ENCODE measurements around the gene RABGAP1L. TPM values are rescaled to one million over a fixed set of nuclear protein-coding genes. Genes with fewer than 3 reads are reported as not detected.

RABGAP1L gene
- total and polyA plus RNA-seq, 4 donors = 4.8 to 53.5 (median 18.8) TPM

DNA sequence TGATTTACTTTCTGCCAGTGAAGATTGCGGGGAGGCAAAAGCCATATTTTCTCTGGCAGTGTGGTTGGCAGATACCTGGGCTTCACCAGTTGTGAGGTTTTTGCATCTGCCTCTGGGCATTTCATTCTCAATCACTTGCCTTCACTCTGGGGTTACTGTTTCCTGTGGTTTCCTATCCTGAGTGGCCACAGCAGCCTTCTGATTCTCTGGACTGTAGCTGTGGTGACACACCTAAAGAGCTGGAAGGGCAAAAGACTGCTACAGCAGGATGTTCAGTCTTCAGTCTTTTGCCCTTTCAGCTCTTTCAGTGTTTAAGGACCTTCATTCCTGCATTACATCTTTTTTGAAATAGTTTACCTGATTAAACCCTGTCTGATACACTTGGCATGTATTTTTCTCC is 237.9 kb downstream of the RABGAP1L start:
- no peak for DNase-seq (ENCODE audit: low spot score)
- no peak for TF ChIP-seq JUND (IDR thresholded peaks at IDR 0.05)
- TF ChIP-seq HNF4A (conservative IDR thresholded peaks at IDR 0.05) = no peak
- TF ChIP-seq SP1 (IDR thresholded peaks at IDR 0.05) = no peak
- TF ChIP-seq FOXA1 (IDR thresholded peaks at IDR 0.05) = no peak
- Histone ChIP-seq H3K4me1 (ENCODE audit: control insufficient read depth in 4 of 4, insufficient read depth in 4 of 4, low read length in 3 of 4) (no peaks in the 10 kb centered on the region), H3K36me3 (ENCODE audit: control insufficient read depth in 4 of 4, insufficient read depth in 3 of 4, low read depth in 1 of 4, low read length in 3 of 4) (peaks cover 0 to 2% (median 0%) of the 10 kb centered on the region in 4 donors), H3K9me3 (ENCODE audit: control insufficient read depth in 4 of 4, low read length in 3 of 4) (no peaks in the 10 kb centered on the region), H3K27ac (ENCODE audit: low read depth in 1 of 2, low read length in 2 of 2) (no peak overlapping the region), H3K9ac (ENCODE audit: low read depth in 1 of 2, low read length in 2 of 2) (no peak overlapping the region), H3K4me3 (ENCODE audit: low read depth in 1 of 3, low read length in 3 of 3) (no peak overlapping the region), H3K27me3 (ENCODE audit: control insufficient read depth in 4 of 4, insufficient read depth in 4 of 4, low read length in 3 of 4) (no peaks in the 10 kb centered on the region)
- 97% methylated on average over 1 of the region's 1 CpG for WGBS

DNA sequence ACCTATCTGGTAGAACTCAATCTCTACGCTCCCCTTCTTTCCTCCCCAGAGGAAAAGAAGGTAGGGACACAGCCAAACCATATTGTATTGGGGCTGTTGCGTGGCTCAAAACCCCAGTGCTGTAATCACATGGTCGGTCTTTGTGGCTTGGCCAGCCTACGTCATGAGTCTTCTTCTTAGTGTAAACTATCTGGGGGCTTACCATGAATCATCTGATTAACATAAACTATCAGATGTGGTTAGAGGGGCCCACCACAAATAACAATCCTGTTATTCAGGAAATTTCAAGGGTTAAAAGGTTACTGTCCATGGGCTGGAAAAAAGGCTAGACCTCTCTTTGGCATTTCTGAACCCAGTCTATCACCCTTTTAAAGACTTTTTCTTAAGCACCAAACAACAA is 238.9 kb downstream of the RABGAP1L start:
- Histone ChIP-seq H3K9me3 (ENCODE audit: control insufficient read depth in 4 of 4, low read length in 3 of 4) (no peaks in the 10 kb centered on the region), H3K4me3 (ENCODE audit: low read depth in 1 of 3, low read length in 3 of 3) (no peak overlapping the region), H3K9ac (ENCODE audit: low read depth in 1 of 2, low read length in 2 of 2) (no peak overlapping the region), H3K27ac (ENCODE audit: low read depth in 1 of 2, low read length in 2 of 2) (no peak overlapping the region), H3K36me3 (ENCODE audit: control insufficient read depth in 4 of 4, insufficient read depth in 3 of 4, low read depth in 1 of 4, low read length in 3 of 4) (peaks cover 0 to 2% (median 0%) of the 10 kb centered on the region in 4 donors), H3K27me3 (ENCODE audit: control insufficient read depth in 4 of 4, insufficient read depth in 4 of 4, low read length in 3 of 4) (no peaks in the 10 kb centered on the region), H3K4me1 (ENCODE audit: control insufficient read depth in 4 of 4, insufficient read depth in 4 of 4, low read length in 3 of 4) (no peaks in the 10 kb centered on the region)
- whole genome bisulfite sequencing = 94% methylated on average over 4 of the region's 4 CpGs
- TF ChIP-seq EGR1 (IDR thresholded peaks at IDR 0.05; ENCODE audit: low read depth in 2 of 2) (no peak), SP1 (IDR thresholded peaks at IDR 0.05) (no peak), HNF4G (IDR thresholded peaks at IDR 0.05) (no peak), TAF1 (conservative IDR thresholded peaks at IDR 0.05) (no peak), FOXA1 (IDR thresholded peaks at IDR 0.05) (no peak), RXRA (IDR thresholded peaks at IDR 0.05) (no peak), JUND (IDR thresholded peaks at IDR 0.05) (no peak), YY1 (IDR thresholded peaks at IDR 0.05) (no peak), RAD21 (IDR thresholded peaks at IDR 0.05) (no peak), GABPA (IDR thresholded peaks at IDR 0.05 in 1 of 2, conservative IDR thresholded peaks at IDR 0.05 in 1 of 2) (no peak), FOXA2 (IDR thresholded peaks at IDR 0.05) (no peak), HNF4A (conservative IDR thresholded peaks at IDR 0.05) (no peak), NR2F2 (IDR thresholded peaks at IDR 0.05) (no peak)
- TF ChIP-seq, protein P1, sequence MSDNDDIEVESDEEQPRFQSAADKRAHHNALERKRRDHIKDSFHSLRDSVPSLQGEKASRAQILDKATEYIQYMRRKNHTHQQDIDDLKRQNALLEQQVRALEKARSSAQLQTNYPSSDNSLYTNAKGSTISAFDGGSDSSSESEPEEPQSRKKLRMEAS (IDR thresholded peaks at IDR 0.05) = no peak
- TF ChIP-seq, protein P2, sequence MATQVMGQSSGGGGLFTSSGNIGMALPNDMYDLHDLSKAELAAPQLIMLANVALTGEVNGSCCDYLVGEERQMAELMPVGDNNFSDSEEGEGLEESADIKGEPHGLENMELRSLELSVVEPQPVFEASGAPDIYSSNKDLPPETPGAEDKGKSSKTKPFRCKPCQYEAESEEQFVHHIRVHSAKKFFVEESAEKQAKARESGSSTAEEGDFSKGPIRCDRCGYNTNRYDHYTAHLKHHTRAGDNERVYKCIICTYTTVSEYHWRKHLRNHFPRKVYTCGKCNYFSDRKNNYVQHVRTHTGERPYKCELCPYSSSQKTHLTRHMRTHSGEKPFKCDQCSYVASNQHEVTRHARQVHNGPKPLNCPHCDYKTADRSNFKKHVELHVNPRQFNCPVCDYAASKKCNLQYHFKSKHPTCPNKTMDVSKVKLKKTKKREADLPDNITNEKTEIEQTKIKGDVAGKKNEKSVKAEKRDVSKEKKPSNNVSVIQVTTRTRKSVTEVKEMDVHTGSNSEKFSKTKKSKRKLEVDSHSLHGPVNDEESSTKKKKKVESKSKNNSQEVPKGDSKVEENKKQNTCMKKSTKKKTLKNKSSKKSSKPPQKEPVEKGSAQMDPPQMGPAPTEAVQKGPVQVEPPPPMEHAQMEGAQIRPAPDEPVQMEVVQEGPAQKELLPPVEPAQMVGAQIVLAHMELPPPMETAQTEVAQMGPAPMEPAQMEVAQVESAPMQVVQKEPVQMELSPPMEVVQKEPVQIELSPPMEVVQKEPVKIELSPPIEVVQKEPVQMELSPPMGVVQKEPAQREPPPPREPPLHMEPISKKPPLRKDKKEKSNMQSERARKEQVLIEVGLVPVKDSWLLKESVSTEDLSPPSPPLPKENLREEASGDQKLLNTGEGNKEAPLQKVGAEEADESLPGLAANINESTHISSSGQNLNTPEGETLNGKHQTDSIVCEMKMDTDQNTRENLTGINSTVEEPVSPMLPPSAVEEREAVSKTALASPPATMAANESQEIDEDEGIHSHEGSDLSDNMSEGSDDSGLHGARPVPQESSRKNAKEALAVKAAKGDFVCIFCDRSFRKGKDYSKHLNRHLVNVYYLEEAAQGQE (IDR thresholded peaks at IDR 0.05) = no peak
- TF ChIP-seq, protein P3, sequence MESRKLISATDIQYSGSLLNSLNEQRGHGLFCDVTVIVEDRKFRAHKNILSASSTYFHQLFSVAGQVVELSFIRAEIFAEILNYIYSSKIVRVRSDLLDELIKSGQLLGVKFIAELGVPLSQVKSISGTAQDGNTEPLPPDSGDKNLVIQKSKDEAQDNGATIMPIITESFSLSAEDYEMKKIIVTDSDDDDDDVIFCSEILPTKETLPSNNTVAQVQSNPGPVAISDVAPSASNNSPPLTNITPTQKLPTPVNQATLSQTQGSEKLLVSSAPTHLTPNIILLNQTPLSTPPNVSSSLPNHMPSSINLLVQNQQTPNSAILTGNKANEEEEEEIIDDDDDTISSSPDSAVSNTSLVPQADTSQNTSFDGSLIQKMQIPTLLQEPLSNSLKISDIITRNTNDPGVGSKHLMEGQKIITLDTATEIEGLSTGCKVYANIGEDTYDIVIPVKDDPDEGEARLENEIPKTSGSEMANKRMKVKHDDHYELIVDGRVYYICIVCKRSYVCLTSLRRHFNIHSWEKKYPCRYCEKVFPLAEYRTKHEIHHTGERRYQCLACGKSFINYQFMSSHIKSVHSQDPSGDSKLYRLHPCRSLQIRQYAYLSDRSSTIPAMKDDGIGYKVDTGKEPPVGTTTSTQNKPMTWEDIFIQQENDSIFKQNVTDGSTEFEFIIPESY (IDR thresholded peaks at IDR 0.05) = no peak
- TF ChIP-seq, protein P4, sequence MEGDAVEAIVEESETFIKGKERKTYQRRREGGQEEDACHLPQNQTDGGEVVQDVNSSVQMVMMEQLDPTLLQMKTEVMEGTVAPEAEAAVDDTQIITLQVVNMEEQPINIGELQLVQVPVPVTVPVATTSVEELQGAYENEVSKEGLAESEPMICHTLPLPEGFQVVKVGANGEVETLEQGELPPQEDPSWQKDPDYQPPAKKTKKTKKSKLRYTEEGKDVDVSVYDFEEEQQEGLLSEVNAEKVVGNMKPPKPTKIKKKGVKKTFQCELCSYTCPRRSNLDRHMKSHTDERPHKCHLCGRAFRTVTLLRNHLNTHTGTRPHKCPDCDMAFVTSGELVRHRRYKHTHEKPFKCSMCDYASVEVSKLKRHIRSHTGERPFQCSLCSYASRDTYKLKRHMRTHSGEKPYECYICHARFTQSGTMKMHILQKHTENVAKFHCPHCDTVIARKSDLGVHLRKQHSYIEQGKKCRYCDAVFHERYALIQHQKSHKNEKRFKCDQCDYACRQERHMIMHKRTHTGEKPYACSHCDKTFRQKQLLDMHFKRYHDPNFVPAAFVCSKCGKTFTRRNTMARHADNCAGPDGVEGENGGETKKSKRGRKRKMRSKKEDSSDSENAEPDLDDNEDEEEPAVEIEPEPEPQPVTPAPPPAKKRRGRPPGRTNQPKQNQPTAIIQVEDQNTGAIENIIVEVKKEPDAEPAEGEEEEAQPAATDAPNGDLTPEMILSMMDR (IDR thresholded peaks at IDR 0.05; ENCODE audit: low read depth, low read length, missing input control) = no peak
- TF ChIP-seq, protein P5, sequence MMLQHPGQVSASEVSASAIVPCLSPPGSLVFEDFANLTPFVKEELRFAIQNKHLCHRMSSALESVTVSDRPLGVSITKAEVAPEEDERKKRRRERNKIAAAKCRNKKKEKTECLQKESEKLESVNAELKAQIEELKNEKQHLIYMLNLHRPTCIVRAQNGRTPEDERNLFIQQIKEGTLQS (IDR thresholded peaks at IDR 0.05) = no peak
- DNase-seq (ENCODE audit: low spot score) = no peak

All from liver (tissue), 9 donors.